H9 (cell line): Measurements from ENCODE around the gene B9D1. TPM values are rescaled to one million over a fixed set of nuclear protein-coding genes. Genes with fewer than 3 reads are reported as not detected.

Source experiments
- DNase-seq: peaks from one replicate; pipeline ENCODE4 v3.0.0-alpha.2; 2017
- H2AFZ ChIP-seq: one replicate; pipeline ENCODE4 v1.6.1; 2013; ENCODE audit warnings: mild to moderate bottlenecking, low read length, control low read depth, moderate library complexity
- H2AK5ac ChIP-seq: 2 replicates; pipeline ENCODE4 v1.6.1; 2013; ENCODE audit warnings: low read length, control low read depth, mixed read lengths; ENCODE audit not compliant: insufficient read length
- H2BK120ac ChIP-seq: one replicate; pipeline ENCODE4 v1.6.1; 2013; ENCODE audit warnings: low read depth, mild to moderate bottlenecking, low read length, control low read depth, inconsistent platforms; ENCODE audit not compliant: poor library complexity, severe bottlenecking
- H2BK12ac ChIP-seq: 2 replicates; pipeline ENCODE4 v1.6.1; 2013; ENCODE audit warnings: low read length, control low read depth, mixed read lengths, low read depth; ENCODE audit not compliant: insufficient read length
- H2BK15ac ChIP-seq: 2 replicates; pipeline ENCODE4 v1.6.1; 2013; ENCODE audit warnings: low read depth, low read length, control low read depth
- H2BK20ac ChIP-seq: one replicate; pipeline ENCODE4 v1.6.1; 2013; ENCODE audit warnings: low read depth, mild to moderate bottlenecking, low read length, control low read depth, inconsistent platforms; ENCODE audit not compliant: poor library complexity, severe bottlenecking
- H2BK5ac ChIP-seq: 2 replicates; pipeline ENCODE4 v1.6.1; 2013; ENCODE audit warnings: low read length, control low read depth, mixed read lengths; ENCODE audit not compliant: insufficient read length
- H3K14ac ChIP-seq: 2 replicates; pipeline ENCODE4 v1.6.1; 2013; ENCODE audit warnings: low read length, control low read depth; ENCODE audit not compliant: insufficient read depth
- H3K18ac ChIP-seq: 2 replicates; pipeline ENCODE4 v1.6.1; 2013; ENCODE audit warnings: low read depth, mild to moderate bottlenecking, mixed read lengths, low read length, control low read depth; ENCODE audit not compliant: insufficient read length
- H3K23ac ChIP-seq: 2 replicates; pipeline ENCODE4 v1.6.1; 2013; ENCODE audit warnings: low read length, control low read depth, mixed read lengths, low read depth; ENCODE audit not compliant: insufficient read length
- H3K23me2 ChIP-seq: 2 replicates; pipeline ENCODE4 v1.6.1; 2013; ENCODE audit warnings: low read depth, mild to moderate bottlenecking, mixed read lengths, low read length, control low read depth; ENCODE audit not compliant: insufficient read length, poor library complexity, severe bottlenecking
- H3K27ac ChIP-seq: 2 replicates; pipeline ENCODE4 v1.5.1; 2013; ENCODE audit warnings: low read length, control low read depth, mixed read lengths, low read depth; ENCODE audit not compliant: insufficient read length
- H3K27me3 ChIP-seq: 2 replicates; pipeline ENCODE4 v1.6.1; 2013; ENCODE audit warnings: low read length, control low read depth, inconsistent platforms; ENCODE audit not compliant: insufficient read depth
- H3K4ac ChIP-seq: 2 replicates; pipeline ENCODE4 v1.6.1; 2013; ENCODE audit warnings: low read depth, mild to moderate bottlenecking, control low read depth, inconsistent platforms, low read length, moderate library complexity
- H3K4me1 ChIP-seq: 2 replicates; pipeline ENCODE4 v1.6.1; 2013; ENCODE audit warnings: low read length, control low read depth, inconsistent platforms; ENCODE audit not compliant: insufficient read depth
- H3K4me2 ChIP-seq: 2 replicates; pipeline ENCODE4 v1.6.1; 2013; ENCODE audit warnings: low read length, control low read depth, mixed read lengths; ENCODE audit not compliant: insufficient read length, insufficient read depth
- H3K56ac ChIP-seq: 2 replicates; pipeline ENCODE4 v1.6.1; 2013; ENCODE audit warnings: low read depth, mild to moderate bottlenecking, mixed read lengths, low read length, control low read depth; ENCODE audit not compliant: insufficient read length
- H3K79me1 ChIP-seq: 2 replicates; pipeline ENCODE4 v1.6.1; 2013; ENCODE audit warnings: low read depth, mild to moderate bottlenecking, moderate library complexity, low read length, control low read depth, inconsistent platforms; ENCODE audit not compliant: insufficient read depth, poor library complexity, severe bottlenecking
- H3K79me2 ChIP-seq: 2 replicates; pipeline ENCODE4 v1.6.1; 2013; ENCODE audit warnings: low read length, control low read depth, inconsistent platforms; ENCODE audit not compliant: insufficient read depth
- H3K9ac ChIP-seq: 2 replicates; pipeline ENCODE4 v1.6.1; 2013; ENCODE audit warnings: low read length, control low read depth, mixed read lengths; ENCODE audit not compliant: insufficient read length; ENCODE audit errors: extremely low read depth
- H3K9me3 ChIP-seq: one replicate; pipeline ENCODE4 v1.6.1; 2013; ENCODE audit warnings: low read depth, low read length, inconsistent platforms; ENCODE audit not compliant: control insufficient read depth
- H3T11ph ChIP-seq: one replicate; pipeline ENCODE4 v1.6.1; 2013; ENCODE audit warnings: mild to moderate bottlenecking, low read length, control low read depth, inconsistent platforms
- H4K20me1 ChIP-seq: one replicate; pipeline ENCODE4 v1.6.1; 2013; ENCODE audit not compliant: control insufficient read depth, insufficient read length, insufficient read depth
- H4K5ac ChIP-seq: 2 replicates; pipeline ENCODE4 v1.6.1; 2013; ENCODE audit warnings: low read depth, mild to moderate bottlenecking, mixed read lengths, low read length, control low read depth; ENCODE audit not compliant: insufficient read length
- H4K8ac ChIP-seq: replicated peaks from 2 replicates; pipeline ENCODE4 v1.6.1; 2013; ENCODE audit warnings: low read length, control low read depth, mixed read lengths, low read depth; ENCODE audit not compliant: insufficient read length
- H4K91ac ChIP-seq: 2 replicates; pipeline ENCODE4 v1.6.1; 2013; ENCODE audit warnings: low read depth, mild to moderate bottlenecking, moderate library complexity, mixed read lengths, low read length, control low read depth; ENCODE audit not compliant: insufficient read length
- H3K27ac Mint-ChIP-seq, 3 experiments: 2 replicates in 2 of 3; 3 replicates in 1 of 3; pipeline ENCODE4 v1.8.0; 2020 to 2021; ENCODE audit warnings: mixed read lengths in 3 of 3, mild to moderate bottlenecking in 1 of 3, moderate library complexity in 1 of 3
- H3K27me3 Mint-ChIP-seq: 2 replicates; pipeline ENCODE4 v1.8.0; 2021; ENCODE audit warnings: low read depth, mild to moderate bottlenecking, moderate library complexity, mixed read lengths
- H3K36me3 Mint-ChIP-seq, 3 experiments: 2 replicates in 2 of 3; 3 replicates in 1 of 3; pipeline ENCODE4 v1.8.0; 2020 to 2021; ENCODE audit warnings: low read depth in 3 of 3, mixed read lengths in 3 of 3; ENCODE audit not compliant: insufficient read depth in 1 of 3
- H3K4me1 Mint-ChIP-seq, 2 experiments: 2 replicates each; pipeline ENCODE4 v1.8.0; 2020; ENCODE audit warnings: mixed read lengths in 2 of 2
- H3K4me3 Mint-ChIP-seq, 2 experiments: 2 replicates in 1 of 2; 3 replicates in 1 of 2; pipeline ENCODE4 v1.8.0; 2020 to 2021; ENCODE audit warnings: mild to moderate bottlenecking in 2 of 2, mixed read lengths in 2 of 2, moderate library complexity in 1 of 2
- H3K9me3 Mint-ChIP-seq, 2 experiments: 2 replicates in 1 of 2; 3 replicates in 1 of 2; pipeline ENCODE4 v1.8.0; 2020; ENCODE audit warnings: mild to moderate bottlenecking in 2 of 2, mixed read lengths in 2 of 2, moderate library complexity in 1 of 2
- CTCF ChIP-seq: fragments of 200-600 bp; sonication (generic); conservative IDR thresholded peaks from 3 replicates; pipeline ENCODE4 v1.8.0; 2021; ENCODE audit warnings: antibody characterized with exemption, mild to moderate bottlenecking
- WGBS: extraction: QIAGEN DNeasy Blood & Tissue Kit; methylation state at CpG from one replicate; pipeline ENCODE4 v1.1.7; 2013; ENCODE audit warnings: missing lambda C conversion rate, low lambda C conversion rate, mixed read lengths; ENCODE audit not compliant: insufficient read length; ENCODE audit errors: extremely low coverage; 5-methylcytosine and 5-hydroxymethylcytosine counted together
- total RNA-seq: library from RNA; stranded (reverse); gene quantifications from 2 replicates; pipeline ENCODE4 v1.2.1, GENCODE V29; 2021

The B9D1 gene
- total RNA-seq, 1 experiment from 2014 or later = 30.4 TPM

DNA sequence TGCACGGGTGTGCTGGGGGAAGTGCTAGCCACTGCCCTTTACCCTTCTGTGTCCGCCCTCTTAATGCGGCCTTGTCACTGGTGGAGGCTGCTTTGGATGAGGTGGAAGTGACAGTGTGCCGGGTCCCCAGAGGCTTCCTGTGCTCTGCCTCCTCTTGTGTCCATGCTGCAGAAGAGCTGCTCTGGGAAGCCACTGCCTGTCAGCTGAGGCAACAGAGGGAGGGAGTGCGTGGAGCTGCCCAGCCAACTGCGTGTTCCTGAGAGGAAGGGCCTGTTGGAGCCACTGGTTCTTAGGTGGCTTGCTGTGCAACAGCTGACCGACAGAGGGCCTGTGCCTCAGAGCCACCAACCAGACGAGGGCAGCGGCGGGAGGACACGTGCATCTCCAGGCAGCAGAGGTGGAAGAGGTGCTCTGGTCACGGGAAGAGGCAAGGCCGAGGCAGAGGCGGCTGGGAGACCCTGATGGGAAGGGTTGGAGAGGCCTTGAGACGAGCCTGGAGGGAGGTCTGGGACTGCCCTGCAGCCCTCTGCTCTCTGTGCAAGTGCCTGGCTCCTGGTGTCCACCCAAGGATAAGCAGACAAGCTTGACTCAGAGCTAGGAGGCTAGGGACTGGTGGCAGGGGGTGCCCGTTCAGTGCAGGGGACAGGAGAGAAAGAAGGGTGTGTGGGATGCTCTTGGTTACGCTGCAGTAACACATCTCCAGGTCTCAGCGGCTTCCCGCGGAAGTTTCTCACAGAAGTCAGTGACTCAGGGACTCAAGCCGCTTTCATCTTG lies 25.4 kb downstream of the B9D1 start:
- no peaks in the 10 kb centered on the region for H3K23me2 ChIP-seq
- H2BK20ac ChIP-seq = no peak overlapping the region
- no peak overlapping the region for H3K4me2 ChIP-seq
- H4K20me1 ChIP-seq = peaks cover 3% of the 10 kb centered on the region
- H3K4me3 Mint-ChIP-seq = no peak overlapping the region; a peak in 1 of 5 replicates
- H3K9ac ChIP-seq = no peak overlapping the region
- H4K8ac ChIP-seq = no peak overlapping the region
- H3K9me3 Mint-ChIP-seq = no peaks in the 10 kb centered on the region
- no peak overlapping the region for H2BK120ac ChIP-seq
- no peak overlapping the region for H2AFZ ChIP-seq
- H3K9me3 ChIP-seq = no peaks in the 10 kb centered on the region
- H3K27ac ChIP-seq = no peak overlapping the region
- peaks cover 37 to 53% of the 10 kb centered on the region in 2 experiments for H3K4me1 Mint-ChIP-seq
- H3K56ac ChIP-seq = no peak overlapping the region
- no peak overlapping the region for H4K5ac ChIP-seq
- WGBS = no CpG with 5 or more reads among the region's 21 CpGs
- H4K91ac ChIP-seq = no peak overlapping the region
- peak; percentile 88 for DNase-seq
- H3K14ac ChIP-seq = no peak overlapping the region
- no peaks in the 10 kb centered on the region for H3K79me2 ChIP-seq
- no peak overlapping the region for H3K23ac ChIP-seq
- H3K27me3 ChIP-seq = no peaks in the 10 kb centered on the region
- no peak overlapping the region for H3T11ph ChIP-seq
- no peak overlapping the region for H3K18ac ChIP-seq
- H2BK5ac ChIP-seq = no peak overlapping the region
- peaks cover 1 to 9% (median 8%) of the 10 kb centered on the region in 3 experiments; a peak in 6 of 7 replicates for H3K36me3 Mint-ChIP-seq
- TF ChIP-seq CTCF = peak; percentile 34; the same call in 1 of the 3 replicates
- no peak overlapping the region for H2BK12ac ChIP-seq
- H3K79me1 ChIP-seq = no peaks in the 10 kb centered on the region
- H3K27me3 Mint-ChIP-seq = peaks cover 2% of the 10 kb centered on the region; the same call in 1 of the 2 replicates
- no peak overlapping the region for H2BK15ac ChIP-seq
- no peak overlapping the region for H2AK5ac ChIP-seq
- H3K4me1 ChIP-seq = peaks cover 7% of the 10 kb centered on the region; the same call in 1 of the 2 replicates
- H3K4ac ChIP-seq = no peak overlapping the region
- H3K27ac Mint-ChIP-seq = peak overlapping the region in 1 of 3 experiments; percentile 50; a peak in 3 of 7 replicates
